HepG2 (cell line): ENCODE data around the gene KDM8. TPM values are rescaled to one million over a fixed set of nuclear protein-coding genes. Genes with fewer than 3 reads are reported as not detected.

Experiments
- ATAC-seq: fragments of 200-7000 bp; cut with Tn5 transposase; 3 replicates; pipeline ENCODE4 v1.9.1; 2020; ENCODE audit warnings: mild to moderate bottlenecking, moderate library complexity
- BruUV-seq: library from RNA; stranded (reverse); fragments of 400-500 nt; replicated peaks from 2 replicates; lab custom pipeline; 2021; lab: Mats Ljungman, UMichigan
- CTCF ChIA-PET: fragments of 300-600 bp; formaldehyde crosslinking; extraction: SDS; loops from one replicate; lab custom pipeline; 2021; ENCODE audit warnings: low total read pairs, inconsistent platforms, low intra/inter-chr PET ratio; lab: Yijun Ruan, JAX
- POLR2A ChIA-PET: fragments of 350-600 bp; sonication (Branson Sonifier 250); formaldehyde crosslinking; loops from one replicate; lab custom pipeline; 2020; ENCODE audit warnings: antibody characterized with exemption, inconsistent platforms; lab: Yijun Ruan, JAX
- DNase-seq: peaks from one replicate; pipeline ENCODE4 v3.0.0-alpha.2; 2015; ENCODE audit warnings: low spot score
- FAIRE-seq: peaks from 3 replicates; lab custom pipeline; 2011; peaks lifted over from hg19 to GRCh38; lab: Jason Lieb, UNC
- H2AFZ ChIP-seq: one replicate; pipeline ENCODE4 v1.6.1; 2011; ENCODE audit warnings: low read length, inconsistent platforms
- H3K27ac ChIP-seq: fragments of 300-600 bp; 3 replicates; pipeline ENCODE4 v1.8.0; 2011; ENCODE audit warnings: mixed run types, mild to moderate bottlenecking, mixed read lengths, low read length, inconsistent platforms; ENCODE audit not compliant: insufficient read depth; ENCODE audit errors: extremely low read length
- H3K27me3 ChIP-seq, 2 experiments: fragments of 200-600 bp in 1 of 2; 2 replicates in 1 of 2; 3 replicates in 1 of 2; pipeline versions ENCODE4 v1.6.0 to v1.8.0; 2011; ENCODE audit warnings: low read length in 2 of 2, mild to moderate bottlenecking in 2 of 2, moderate library complexity in 2 of 2, inconsistent platforms in 1 of 2; ENCODE audit not compliant: insufficient read depth in 2 of 2, control insufficient read depth in 1 of 2
- H3K36me3 ChIP-seq, 2 experiments: fragments of 200-600 bp in 1 of 2; replicated peaks in 1 of 2; 2 replicates in 1 of 2; 3 replicates in 1 of 2; pipeline versions ENCODE4 v1.5.1 to v1.8.0; 2011; ENCODE audit warnings: low read length in 2 of 2, inconsistent platforms in 1 of 2; ENCODE audit not compliant: insufficient read depth in 2 of 2, control insufficient read depth in 1 of 2
- H3K4me1 ChIP-seq: 2 replicates; pipeline ENCODE4 v1.5.1; 2012; ENCODE audit warnings: low read length, inconsistent platforms; ENCODE audit not compliant: insufficient read depth
- H3K4me2 ChIP-seq: 2 replicates; pipeline ENCODE4 v1.6.0; 2011; ENCODE audit warnings: low read depth, low read length, inconsistent platforms
- H3K4me3 ChIP-seq, 3 experiments: fragments of 200-600 bp in 1 of 3; sonication (generic), shearing (Covaris generic) in 1 of 3; replicated peaks in 1 of 3; 2 replicates each; pipeline ENCODE4 v1.5.1; 2011 to 2016; ENCODE audit warnings: low read length in 3 of 3, inconsistent platforms in 2 of 3, low read depth in 2 of 3, mild to moderate bottlenecking in 2 of 3, control low read depth in 1 of 3, mixed read lengths in 1 of 3; ENCODE audit not compliant: insufficient read depth in 1 of 3
- H3K79me2 ChIP-seq: one replicate; pipeline ENCODE4 v1.6.1; 2011; ENCODE audit warnings: low read length, inconsistent platforms; ENCODE audit not compliant: insufficient read depth
- H3K9ac ChIP-seq: 2 replicates; pipeline ENCODE4 v1.6.0; 2011; ENCODE audit warnings: mild to moderate bottlenecking, low read depth, low read length, inconsistent platforms; ENCODE audit not compliant: insufficient read depth
- H3K9me3 ChIP-seq: 2 replicates; pipeline ENCODE4 v1.5.1; 2012; ENCODE audit warnings: mild to moderate bottlenecking, low read length
- H4K20me1 ChIP-seq: 2 replicates; pipeline ENCODE4 v1.6.0; 2011; ENCODE audit warnings: inconsistent platforms, mild to moderate bottlenecking, low read length, moderate library complexity; ENCODE audit not compliant: insufficient read depth
- PHF21A ChIP-seq: sonication (generic); formaldehyde crosslinking; IDR thresholded peaks from 2 replicates; pipeline ENCODE4 v1.5.0; 2020; ENCODE audit warnings: mild to moderate bottlenecking, missing genetic modification reagents
- POLR2A ChIP-seq, 2 experiments: IDR thresholded peaks; 2 replicates each; pipeline ENCODE4 v1.6.1; 2011; ENCODE audit warnings: low read depth in 2 of 2, low read length in 2 of 2, mild to moderate bottlenecking in 1 of 2, moderate library complexity in 1 of 2; ENCODE audit not compliant: insufficient read depth in 1 of 2
- PTBP1 ChIP-seq: fragments of 200-400 bp; formaldehyde crosslinking; IDR thresholded peaks from 2 replicates; pipeline ENCODE4 v1.6.1; 2018; ENCODE audit warnings: low read length, low read depth; ENCODE audit not compliant: poor library complexity, severe bottlenecking
- TIGD3 ChIP-seq: sonication (generic); formaldehyde crosslinking; IDR thresholded peaks from 2 replicates; pipeline ENCODE4 v1.5.1; 2020; ENCODE audit warnings: mild to moderate bottlenecking, missing genetic modification reagents, borderline replicate concordance
- ZNF296 ChIP-seq: sonication (generic); formaldehyde crosslinking; conservative IDR thresholded peaks from 2 replicates; pipeline ENCODE4 v1.5.0; 2020; ENCODE audit warnings: mild to moderate bottlenecking, missing genetic modification reagents
- ZNF317 ChIP-seq: sonication (generic); formaldehyde crosslinking; IDR thresholded peaks from 2 replicates; pipeline ENCODE4 v1.5.0; 2020; ENCODE audit warnings: mild to moderate bottlenecking, missing genetic modification reagents
- ZNF687 ChIP-seq: sonication (generic); formaldehyde crosslinking; IDR thresholded peaks from 2 replicates; pipeline ENCODE4 v1.5.1; 2020; ENCODE audit warnings: mild to moderate bottlenecking, missing genetic modification reagents, moderate library complexity
- WGBS: methylation state at CpG from one replicate; pipeline ENCODE4 v1.1.6; 2017; ENCODE audit warnings: low lambda C conversion rate; 5-methylcytosine and 5-hydroxymethylcytosine counted together
- in situ Hi-C: cut with HindIII; loops from 2 replicates; pipeline ENCODE4 v1.10.0; 2017; ENCODE audit warnings: low pct_unique_long_range_greater_than_20kb; ENCODE audit not compliant: extremely low pct_ligation_motif_present
- intact Hi-C: fragments of 100-400 bp; cut with micrococcal nuclease; formaldehyde crosslinking; loops from one replicate; pipeline ENCODE4 v1.10.0; 2022; ENCODE audit not compliant: unreplicated experiment
- polyA plus RNA-seq, 8 experiments: library from polyadenylated mRNA; depleted of rRNA in 3 of 8; stranded (reverse) in 7 of 8; unstranded in 1 of 8; fragments of >200 nt; fragmentation: Illumina TruSeq in 4 of 8; extraction: Trizol in 4 of 8; gene quantifications; 2 replicates each; pipeline versions ENCODE4 v1.2.1 to v1.2.3, GENCODE V29; 2011 to 2016; ENCODE audit warnings: low read depth in 4 of 8, missing spikeins in 1 of 8, mixed read lengths in 1 of 8; ENCODE audit not compliant: insufficient read depth in 1 of 8
- total RNA-seq, 5 experiments: library from RNA; depleted of rRNA; stranded (reverse); fragments of >200 nt; fragmentation: Illumina TruSeq; extraction: Trizol; gene quantifications; 2 replicates each; pipeline ENCODE4 v1.2.3, GENCODE V29; 2016; ENCODE audit warnings: low read depth in 1 of 5

The KDM8 gene
- total and polyA plus RNA-seq, 2 of the 13 experiments (the other 11 are each of a cell fraction or from before 2014, with no cell fraction given) = 3.3 to 8.6 TPM

- Histone ChIP-seq H4K20me1 (no peaks in the 10 kb centered on the region), H3K4me3 (no peak overlapping the region), H2AFZ (no peak overlapping the region), H3K9me3 (no peaks in the 10 kb centered on the region), H3K79me2 (no peaks in the 10 kb centered on the region)
- BruUV-seq = no TSS peak
- in situ Hi-C loops = no loop called here
- 94% methylated on average over 9 of the region's 9 CpGs for WGBS
- TF ChIP-seq TIGD3 = no peak
- TF ChIP-seq ZNF296 (CRISPR knock-in tag) = no peak
- TF ChIP-seq ZNF317 (CRISPR knock-in tag) = no peak
- no peak for TF ChIP-seq PTBP1
- no peak for TF ChIP-seq ZNF687
- no peak for TF ChIP-seq POLR2A (IDR thresholded peaks at IDR 0.05; ENCODE audit: insufficient read depth in 1 of 2, low read depth in 2 of 2, low read length in 2 of 2)
- TF ChIP-seq PHF21A (CRISPR knock-in tag) = no peak
- TF ChIP-seq, all 625 proteins: peak for 0
- ChIA-PET POLR2A (no interaction called here), CTCF (no interaction called here)
- FAIRE-seq (no peak), ATAC-seq (no peak), DNase-seq (no peak)
- intact Hi-C loops = no loop called here
- Histone ChIP-seq H3K27ac (no peak overlapping the region), H3K4me2 (no peak overlapping the region), H3K4me1 (no peaks in the 10 kb centered on the region), H3K36me3 (peaks cover 4 to 9% of the 10 kb centered on the region in 2 experiments; a peak in 3 of 5 replicates), H3K9ac (no peak overlapping the region), H3K27me3 (no peaks in the 10 kb centered on the region)
These were observed 16.8 kb downstream of the KDM8 start for GRCh38 chr16:27220120-27220519.
